Nephron progenitor cell (in vitro differentiated cells): ENCODE results near the gene S1PR4.
"Not testable (repeated sequence)": the region's sequence is repeated elsewhere in the genome, so short reads cannot be mapped to it uniquely, and the experiment has no call there.

Experiments used
- DNase-seq: peaks from one replicate; pipeline ENCODE4 v3.0.0; 2021
- H3K27ac Mint-ChIP-seq: 2 replicates; pipeline ENCODE4 v1.8.0; 2021; ENCODE audit warnings: mild to moderate bottlenecking, moderate library complexity, mixed read lengths
- H3K27me3 Mint-ChIP-seq: 2 replicates; pipeline ENCODE4 v1.8.0; 2021; ENCODE audit warnings: mild to moderate bottlenecking, low read depth, mixed read lengths; ENCODE audit not compliant: poor library complexity
- H3K36me3 Mint-ChIP-seq: 2 replicates; pipeline ENCODE4 v1.8.0; 2021; ENCODE audit warnings: low read depth, mixed read lengths
- H3K4me1 Mint-ChIP-seq: 2 replicates; pipeline ENCODE4 v1.8.0; 2021; ENCODE audit warnings: mixed read lengths
- H3K4me3 Mint-ChIP-seq: 2 replicates; pipeline ENCODE4 v1.8.0; 2021; ENCODE audit warnings: mild to moderate bottlenecking, moderate library complexity, mixed read lengths
- H3K9me3 Mint-ChIP-seq: 2 replicates; pipeline ENCODE4 v1.8.0; 2021; ENCODE audit warnings: mild to moderate bottlenecking, moderate library complexity, mixed read lengths
- CTCF ChIP-seq: fragments of 200-600 bp; sonication (generic); IDR thresholded peaks from 2 replicates; pipeline ENCODE4 v1.5.0; 2021; ENCODE audit warnings: antibody characterized with exemption

S1PR4 gene

GRCh38 chr19:3211191-3211590 lies 32.6 kb downstream of the S1PR4 start:
- peaks cover 2% of the 10 kb centered on the region for H3K27me3 Mint-ChIP-seq
- no peaks in the 10 kb centered on the region for H3K9me3 Mint-ChIP-seq
- H3K27ac Mint-ChIP-seq = peak overlapping the region; percentile 51
- peaks cover 5% of the 10 kb centered on the region for H3K4me1 Mint-ChIP-seq
- no peaks in the 10 kb centered on the region for H3K36me3 Mint-ChIP-seq
- H3K4me3 Mint-ChIP-seq = no peak overlapping the region
- DNase-seq = no peak
- TF ChIP-seq CTCF = no peak

- H3K36me3 Mint-ChIP-seq = no peaks in the 10 kb centered on the region
- no peak overlapping the region for H3K4me3 Mint-ChIP-seq
- TF ChIP-seq CTCF = no peak
- no peaks in the 10 kb centered on the region for H3K9me3 Mint-ChIP-seq
- peaks cover 5% of the 10 kb centered on the region for H3K4me1 Mint-ChIP-seq
- no peak for DNase-seq
- H3K27me3 Mint-ChIP-seq = peaks cover 3% of the 10 kb centered on the region
- no peak overlapping the region for H3K27ac Mint-ChIP-seq
Measured at GRCh38 chr19:3213159-3213558, 34.6 kb downstream of the S1PR4 start.

- peaks cover 13% of the 10 kb centered on the region for H3K27me3 Mint-ChIP-seq
- H3K4me1 Mint-ChIP-seq = no peaks in the 10 kb centered on the region
- no peak for DNase-seq
- H3K27ac Mint-ChIP-seq = no peak overlapping the region
- H3K4me3 Mint-ChIP-seq = no peak overlapping the region
- no peak for TF ChIP-seq CTCF
- H3K9me3 Mint-ChIP-seq = no peaks in the 10 kb centered on the region
- H3K36me3 Mint-ChIP-seq = no peaks in the 10 kb centered on the region
Measured at GRCh38 chr19:3216874-3217273, 38.3 kb downstream of the S1PR4 start.

GRCh38 chr19:3220576-3220975 lies 42.0 kb downstream of the S1PR4 start:
- Mint-ChIP-seq H3K27me3 (peaks cover 42% of the 10 kb centered on the region), H3K27ac (no peak overlapping the region), H3K9me3 (no peaks in the 10 kb centered on the region), H3K4me3 (no peak overlapping the region), H3K36me3 (no peaks in the 10 kb centered on the region), H3K4me1 (no peaks in the 10 kb centered on the region)
- TF ChIP-seq CTCF = no peak
- DNase-seq = no peak

- H3K27ac Mint-ChIP-seq, DNase-seq, H3K36me3 Mint-ChIP-seq, H3K4me3 Mint-ChIP-seq, H3K9me3 Mint-ChIP-seq, H3K4me1 Mint-ChIP-seq: not testable (repeated sequence)
- H3K27me3 Mint-ChIP-seq = peaks cover 42% of the 10 kb centered on the region
Measured at GRCh38 chr19:3221576-3221975, 43.0 kb downstream of the S1PR4 start.

- Mint-ChIP-seq H3K4me1 (no peaks in the 10 kb centered on the region), H3K27me3 (peaks cover 42% of the 10 kb centered on the region), H3K36me3 (no peaks in the 10 kb centered on the region), H3K4me3 (no peak overlapping the region), H3K27ac (no peak overlapping the region), H3K9me3 (no peaks in the 10 kb centered on the region)
- DNase-seq = no peak
- TF ChIP-seq CTCF = no peak
Measured at GRCh38 chr19:3222709-3223108, 44.1 kb downstream of the S1PR4 start.
